AG04449 (cell line): ENCODE data around the gene GBGT1.

Experiments used
- CTCF ChIA-PET: fragments of 350-600 bp; formaldehyde crosslinking; extraction: SDS; loops from one replicate; lab custom pipeline; 2021; ENCODE audit warnings: antibody characterized with exemption; lab: Yijun Ruan, JAX
- POLR2A ChIA-PET: fragments of 400-600, 350-600 bp; formaldehyde crosslinking; extraction: SDS; loops from one replicate; lab custom pipeline; 2020; ENCODE audit warnings: antibody characterized with exemption, inconsistent platforms; lab: Yijun Ruan, JAX
- DNase-seq: peaks from one replicate; pipeline ENCODE4 v3.0.0-alpha.2; 2010; ENCODE audit warnings: low read depth, low spot score
- H3K4me3 ChIP-seq: 2 replicates; pipeline ENCODE4 v1.5.1; 2011; ENCODE audit warnings: low read depth, mild to moderate bottlenecking, control low read depth, low read length
- CTCF ChIP-seq: IDR thresholded peaks from one replicate; pipeline ENCODE4 v1.5.1; 2011; ENCODE audit warnings: mild to moderate bottlenecking, moderate library complexity, low read length, control low read depth, inconsistent platforms; ENCODE audit not compliant: insufficient read depth; ENCODE audit errors: missing control alignments

The GBGT1 gene

GRCh38 chr9:133119103-133119845 is 44.4 kb downstream of the GBGT1 start:
- CTCF ChIA-PET: interaction anchor here (0.8 to 30.1 kb wide), 7 partner anchors 8 to 78 kb away, joined by 3 to 739 read pairs (median 4); no protein-coding TSS in a partner anchor
- peak overlapping the region; percentile 67 for H3K4me3 ChIP-seq
- TF ChIP-seq CTCF: no peak
- POLR2A ChIA-PET: interaction anchor here (1.0 kb wide), 1 partner anchor 15 kb away, joined by 3 read pairs; no protein-coding TSS in a partner anchor
- DNase-seq: no peak

DNA sequence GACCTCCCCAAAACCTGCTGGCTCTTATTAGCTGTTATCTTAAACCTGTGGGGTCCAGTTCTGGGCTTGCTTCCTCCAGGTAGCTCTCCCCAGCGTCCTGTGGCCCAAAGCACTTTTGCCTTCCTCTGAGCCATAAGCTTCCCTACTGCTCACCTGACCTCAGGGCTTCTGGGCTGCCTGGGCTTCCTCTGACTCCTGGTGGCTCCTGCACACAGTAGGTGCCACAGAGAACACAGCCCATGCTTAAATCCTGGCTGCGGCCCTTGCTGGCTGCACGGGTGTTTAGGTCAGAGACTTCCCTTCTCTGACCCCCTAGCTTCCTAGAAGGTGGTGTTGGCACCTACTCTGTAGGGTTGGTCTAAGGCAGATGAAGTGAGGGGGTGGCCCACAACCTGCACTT is 45.1 kb downstream of the GBGT1 start:
- CTCF ChIA-PET: interaction anchor here (1.0 to 30.1 kb wide), 6 partner anchors 13 to 78 kb away, joined by 3 to 739 read pairs (median 7); no protein-coding TSS in a partner anchor

GRCh38 chr9:133118179-133118520 is 45.6 kb downstream of the GBGT1 start:
- no peak for TF ChIP-seq CTCF
- CTCF ChIA-PET: interaction anchor here (1.4 to 30.1 kb wide), 4 partner anchors 13 to 77 kb away, joined by 3 to 739 read pairs (median 74); no protein-coding TSS in a partner anchor
- no peak overlapping the region for H3K4me3 ChIP-seq
- POLR2A ChIA-PET: interaction anchor here (1.1 kb wide), 1 partner anchor 15 kb away, joined by 3 read pairs; no protein-coding TSS in a partner anchor
- DNase-seq: no peak

More for the DNA sequence above, 45.1 kb downstream of the GBGT1 start:
- POLR2A ChIA-PET: interaction anchor here (1.1 kb wide), 1 partner anchor 15 kb away, joined by 3 read pairs; no protein-coding TSS in a partner anchor
- no peak overlapping the region for H3K4me3 ChIP-seq
- TF ChIP-seq CTCF: no peak
- DNase-seq: no peak

DNA sequence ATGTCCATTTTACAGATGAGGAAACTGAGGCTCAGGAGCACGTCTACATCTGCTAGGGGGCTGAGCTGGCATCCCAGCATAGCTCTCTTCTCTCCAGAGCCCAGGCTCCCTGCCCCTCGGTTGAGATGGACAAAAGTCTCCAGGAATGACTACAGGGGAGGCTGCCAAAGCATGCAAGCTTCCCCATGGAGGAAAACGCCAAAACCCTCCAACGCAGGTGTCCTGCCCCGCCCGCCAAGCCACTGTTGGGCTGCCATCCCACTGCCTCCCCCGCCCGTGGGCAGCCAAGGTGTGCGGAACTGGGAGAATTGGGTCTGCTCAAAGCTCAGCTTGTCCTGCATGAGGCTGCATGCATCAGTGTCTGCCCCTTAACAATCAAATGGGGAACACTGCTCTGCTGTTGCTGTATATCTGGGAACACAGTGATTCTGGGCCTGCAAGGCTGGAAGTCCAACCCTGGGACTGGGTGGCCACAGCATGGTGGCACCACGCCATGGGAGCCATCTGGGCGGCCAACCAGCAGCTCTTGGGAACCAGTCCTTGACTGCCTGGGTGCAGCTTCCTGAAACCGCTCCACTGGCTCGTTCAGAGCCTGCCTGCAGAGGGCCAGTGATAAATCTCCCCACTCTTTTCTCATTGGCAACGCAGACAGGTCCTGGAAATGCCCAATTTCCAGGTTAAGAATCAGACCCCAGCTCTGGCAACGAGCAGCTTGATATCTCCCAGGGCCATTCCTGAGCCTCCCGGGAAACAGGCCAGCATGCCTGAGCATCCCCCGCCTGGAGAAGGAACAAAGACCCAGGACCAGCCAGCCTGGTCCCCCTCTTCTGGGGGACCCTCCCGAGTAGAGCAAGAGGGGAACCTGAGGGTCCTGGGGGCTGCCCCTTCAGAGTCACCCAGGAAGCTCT is 46.2 kb downstream of the GBGT1 start:
- TF ChIP-seq CTCF: no peak
- no peak overlapping the region for H3K4me3 ChIP-seq
- POLR2A ChIA-PET: interaction anchor here (1.1 kb wide), 1 partner anchor 16 kb away, joined by 3 read pairs; no protein-coding TSS in a partner anchor
- DNase-seq: no peak
- CTCF ChIA-PET: interaction anchor here (0.5 to 30.1 kb wide), 5 partner anchors 12 to 76 kb away, joined by 3 to 739 read pairs (median 10); no protein-coding TSS in a partner anchor

- POLR2A ChIA-PET: no interaction called here
- CTCF ChIA-PET: interaction anchor here (1.0 to 30.1 kb wide), 5 partner anchors 11 to 76 kb away, joined by 3 to 739 read pairs (median 10); no protein-coding TSS in a partner anchor
- no peak for TF ChIP-seq CTCF
These were observed 47.1 kb downstream of the GBGT1 start for GRCh38 chr9:133116346-133117231.

More at GRCh38 chr9:133116346-133117231, 47.1 kb downstream of the GBGT1 start:
- H3K4me3 ChIP-seq: no peak overlapping the region
- DNase-seq: no peak
